GM21529 (cell line): Measurements from ENCODE around the gene ROGDI.

Experiments used
- ATAC-seq: cut with Tn5 transposase; IDR thresholded peaks from one replicate; pipeline ENCODE4 v1.9.1; 2021; ENCODE audit not compliant: unreplicated experiment

The ROGDI gene

DNA sequence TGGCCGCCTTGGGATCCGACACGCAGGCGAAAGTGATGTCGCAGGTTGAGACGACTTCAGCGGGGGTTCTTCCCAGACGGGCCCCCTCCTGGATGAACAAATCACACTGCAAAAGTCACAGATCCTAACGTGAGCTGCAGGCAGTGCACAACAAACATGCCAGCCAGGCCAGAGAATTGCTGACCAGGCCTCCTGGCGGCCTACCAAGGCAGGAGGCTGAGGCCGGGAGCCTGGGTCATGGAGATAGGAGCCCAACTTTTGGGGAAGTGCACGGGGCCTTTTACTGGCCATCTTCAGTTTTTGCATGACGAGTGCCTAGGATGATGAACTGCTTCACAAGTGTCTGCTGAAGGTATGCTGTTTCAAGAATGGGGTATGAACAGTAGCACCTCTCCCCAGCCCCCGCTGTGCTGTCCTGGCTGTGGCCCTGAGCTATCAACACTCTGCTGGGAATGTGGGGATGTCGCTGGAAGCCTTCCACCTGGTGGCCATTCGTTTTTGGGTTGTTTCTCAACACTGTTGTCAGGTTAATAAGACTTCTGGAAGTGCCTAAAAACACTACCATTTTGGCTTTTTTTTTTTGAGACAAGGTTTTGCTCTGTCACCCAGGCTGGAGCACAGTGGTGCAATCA is 12.2 kb upstream of the ROGDI start:
- ATAC-seq = no peak

DNA sequence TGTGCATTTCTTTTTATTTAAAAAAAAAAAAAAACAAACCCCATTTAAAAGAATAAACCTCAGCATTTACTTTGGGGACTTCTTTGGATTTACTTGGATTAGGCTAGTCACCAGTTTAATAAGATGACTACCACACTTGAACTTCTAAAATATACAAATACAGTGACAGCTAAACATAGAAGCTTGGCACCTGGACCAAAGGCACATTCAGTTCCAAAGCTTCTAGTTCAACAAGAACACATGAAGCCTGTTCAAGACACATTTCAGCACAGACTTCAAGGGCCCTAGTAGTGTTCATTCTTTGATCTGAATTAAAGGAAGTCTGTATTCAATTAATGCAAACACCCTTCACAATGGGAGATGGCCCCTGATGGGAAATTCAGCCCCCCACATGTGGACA is 11.6 kb upstream of the ROGDI start:
- ATAC-seq = no peak

DNA sequence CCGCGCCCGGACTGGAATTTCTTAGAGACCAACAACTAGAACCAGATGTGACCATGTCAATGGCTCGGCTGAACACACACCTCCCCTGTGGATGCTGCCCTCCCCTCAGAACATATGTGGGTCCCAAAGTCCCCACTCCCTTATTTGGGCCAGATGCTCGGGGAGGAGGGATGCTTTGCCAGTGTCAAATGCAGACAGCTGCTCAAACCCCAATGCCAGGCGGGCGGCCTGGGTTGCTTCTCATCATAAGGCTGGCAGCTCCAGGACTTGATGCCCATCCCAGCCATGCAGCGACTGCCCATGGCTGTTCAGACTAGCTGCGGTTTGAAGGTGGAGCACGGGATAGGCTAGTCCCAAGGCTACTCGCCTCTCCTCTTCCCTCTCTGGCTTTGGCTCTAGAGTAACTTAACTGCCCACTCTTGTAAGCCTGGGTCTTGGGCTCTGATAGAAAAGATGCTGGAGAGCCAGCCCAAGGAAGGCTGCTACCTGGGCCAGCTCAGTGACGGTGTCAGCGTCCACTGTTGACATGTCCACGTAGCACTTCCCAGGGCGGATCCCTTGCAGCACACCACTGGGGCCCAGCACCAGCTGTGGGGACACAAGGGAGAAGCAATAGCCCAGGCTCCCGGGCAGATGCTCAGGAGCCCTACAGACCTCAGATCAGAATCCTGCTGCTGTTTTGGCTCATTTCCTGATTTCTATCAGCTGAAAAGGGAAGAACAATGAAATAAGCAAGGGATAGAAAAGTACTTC is 11.0 kb upstream of the ROGDI start:
- ATAC-seq = no peak

DNA sequence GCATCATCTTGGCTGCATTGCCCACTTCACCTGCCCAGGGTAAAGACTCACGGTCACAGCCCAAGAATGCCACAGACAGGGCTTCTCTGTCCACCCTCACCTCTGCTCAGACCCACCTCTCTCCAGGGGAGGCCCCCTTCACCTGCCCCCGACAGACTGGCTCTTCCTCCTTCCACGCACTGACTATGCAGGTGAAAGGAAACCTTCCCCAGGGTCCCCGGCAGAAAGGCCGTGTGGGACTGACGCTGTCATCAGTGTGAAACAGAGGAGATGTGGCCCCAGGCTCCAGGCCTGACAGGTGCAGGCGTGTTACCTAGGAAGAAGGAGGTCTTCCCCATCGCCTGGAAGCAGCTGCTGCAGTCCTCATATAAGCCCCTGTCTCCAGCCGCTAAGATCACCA is 9.3 kb upstream of the ROGDI start:
- no peak for ATAC-seq

DNA sequence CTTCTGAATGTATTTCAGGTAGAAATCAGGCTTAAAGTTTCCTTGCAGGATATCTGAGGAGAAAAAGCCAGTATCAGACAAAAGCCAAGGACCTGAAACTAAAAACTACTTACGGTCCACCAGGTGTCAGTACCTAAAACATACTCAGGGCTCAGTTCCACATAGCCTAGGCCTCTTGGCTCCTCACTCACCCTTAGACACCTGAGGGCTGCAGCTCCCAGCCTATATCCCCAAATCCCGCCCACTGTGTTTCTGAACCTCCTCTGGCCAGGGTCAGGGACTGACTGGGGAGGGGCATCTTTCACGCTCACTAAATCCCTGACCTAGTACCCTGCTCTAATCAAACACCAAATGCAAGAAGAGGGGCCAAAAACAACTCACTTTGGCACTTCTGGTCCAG is 8.8 kb upstream of the ROGDI start:
- ATAC-seq = no peak

DNA sequence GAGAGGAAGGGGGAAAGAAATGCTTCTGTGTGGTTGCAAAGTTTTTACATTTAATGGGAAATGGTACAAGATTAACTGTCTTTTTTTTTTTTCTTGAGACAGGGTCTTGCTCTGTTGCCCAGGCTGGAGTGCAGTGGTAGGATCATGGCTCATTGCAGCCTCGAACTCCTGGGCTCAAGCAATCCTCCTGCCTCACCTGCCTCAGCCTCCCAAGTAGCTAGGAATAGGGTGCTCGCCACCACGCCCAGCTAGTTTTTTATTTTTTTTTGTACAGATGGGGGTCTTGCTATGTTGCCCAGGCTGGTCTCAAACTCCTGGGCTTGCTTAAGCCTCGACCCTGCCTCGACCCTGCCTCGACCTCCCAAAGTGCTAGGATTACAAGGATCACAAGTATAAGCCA is 3.8 kb upstream of the ROGDI start:
- no peak for ATAC-seq

DNA sequence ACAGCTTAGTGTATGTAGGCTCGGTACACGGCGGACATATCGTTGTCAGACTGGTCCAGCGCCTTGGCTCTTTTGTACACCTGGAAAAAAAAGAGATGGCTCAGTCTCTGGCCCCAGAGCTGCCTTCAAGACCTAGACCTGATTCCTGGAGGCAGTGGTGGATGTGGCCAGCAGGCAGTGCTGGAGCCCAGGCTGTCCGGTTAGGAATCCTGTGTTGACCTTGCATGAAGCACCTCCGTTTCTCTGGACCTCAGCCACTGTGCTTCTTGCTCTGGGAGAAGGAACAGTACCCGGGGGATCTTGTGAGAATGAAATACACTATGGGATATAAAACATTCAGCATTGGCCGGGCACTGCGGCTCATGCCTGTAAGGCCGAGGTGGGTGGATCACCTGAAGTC is 2.8 kb upstream of the ROGDI start:
- no peak for ATAC-seq

DNA sequence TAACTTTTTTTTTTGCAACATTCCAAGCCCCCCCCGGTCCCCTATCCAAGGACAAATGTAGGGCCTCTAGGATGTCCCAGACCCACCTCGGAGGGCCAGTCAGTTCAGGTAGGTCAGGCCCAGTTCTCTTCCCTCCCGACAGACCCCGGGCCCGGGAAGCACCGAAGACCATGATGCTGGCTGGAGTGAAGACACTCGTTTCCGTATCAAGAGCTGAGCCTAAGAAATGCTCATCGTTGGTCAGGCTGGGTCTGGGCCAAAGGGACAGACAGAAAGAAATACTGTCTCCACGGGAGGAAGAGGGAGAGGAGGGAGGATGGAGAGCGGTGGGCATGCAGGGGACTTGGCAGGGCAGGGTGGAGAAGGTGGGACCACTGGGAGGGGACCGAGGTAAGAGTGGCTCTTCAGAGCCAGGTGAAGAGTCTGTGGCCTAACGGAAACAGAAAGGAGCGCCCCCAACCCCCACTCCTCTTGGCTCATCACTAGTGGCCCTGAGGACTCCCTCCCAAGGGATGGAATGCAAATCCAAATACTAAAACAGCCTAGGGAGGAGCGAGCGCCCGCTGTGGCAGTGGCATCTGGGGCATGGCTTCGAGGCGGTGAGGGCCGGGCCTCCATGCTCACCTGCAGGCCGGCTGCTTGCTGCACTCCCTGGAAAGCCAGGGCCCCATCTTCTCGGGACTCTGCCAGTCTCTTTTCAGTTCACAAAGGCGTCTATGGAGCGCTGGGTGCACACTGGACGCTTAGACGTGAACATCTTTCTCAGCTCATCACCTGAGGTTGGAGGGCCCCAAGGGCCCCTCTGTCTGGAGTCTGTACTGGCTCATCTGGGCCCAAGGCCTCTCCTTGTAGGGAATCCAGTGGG is 1.7 kb upstream of the ROGDI start:
- no peak for ATAC-seq

DNA sequence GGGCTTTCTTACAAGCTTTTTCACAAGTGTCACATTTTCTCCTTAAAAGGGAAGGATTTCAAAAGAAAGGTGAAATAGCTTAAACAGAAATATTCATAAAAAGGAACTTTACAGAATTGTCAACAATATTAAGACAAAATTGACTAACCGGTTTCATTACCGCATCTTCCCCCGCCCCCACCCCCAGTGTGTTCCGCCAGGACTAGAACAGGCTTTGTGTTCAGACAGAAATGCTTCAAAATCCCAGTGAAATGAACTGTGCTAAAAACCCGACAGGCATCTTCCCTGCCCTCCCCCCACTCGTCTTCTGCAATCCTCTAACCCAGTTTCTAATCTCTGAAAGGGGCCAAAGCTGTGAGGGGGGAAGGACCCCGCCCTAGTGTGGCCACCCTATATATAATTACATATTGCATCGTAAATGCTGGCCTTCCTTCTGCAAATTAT is 990 bp upstream of the ROGDI start:
- no peak for ATAC-seq

DNA sequence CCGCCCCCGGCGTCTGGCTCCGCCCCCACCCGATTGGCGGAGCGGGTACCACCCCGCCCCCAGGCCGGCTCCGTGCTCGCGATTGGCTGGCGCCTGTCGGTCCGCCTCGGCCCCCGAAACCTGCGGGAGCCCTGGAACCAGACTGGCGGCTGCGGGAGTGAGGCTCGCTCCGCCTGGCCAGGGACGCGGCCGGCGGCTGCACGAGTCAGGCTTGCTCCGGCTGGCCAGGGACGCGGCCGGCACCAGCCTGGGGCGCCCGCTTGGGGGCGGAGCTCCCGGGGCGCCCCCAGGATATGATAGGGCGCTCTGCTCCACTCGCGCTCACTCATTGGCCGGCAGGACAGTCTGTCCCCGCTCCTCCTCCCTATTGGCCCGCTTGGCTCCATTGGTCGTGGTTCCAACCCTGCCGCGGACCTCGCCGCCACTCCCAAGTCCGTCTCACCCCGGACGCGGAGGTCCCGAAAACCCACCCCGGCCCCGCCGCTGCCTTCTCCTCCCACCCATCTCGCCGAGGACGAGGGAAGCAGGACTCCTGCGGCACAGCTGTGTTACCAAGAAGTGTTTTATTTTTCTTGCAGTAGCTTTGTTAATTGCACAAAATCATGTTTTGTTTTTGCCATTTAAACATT is 340 bp upstream of the ROGDI start:
- peak; percentile 88 for ATAC-seq

DNA sequence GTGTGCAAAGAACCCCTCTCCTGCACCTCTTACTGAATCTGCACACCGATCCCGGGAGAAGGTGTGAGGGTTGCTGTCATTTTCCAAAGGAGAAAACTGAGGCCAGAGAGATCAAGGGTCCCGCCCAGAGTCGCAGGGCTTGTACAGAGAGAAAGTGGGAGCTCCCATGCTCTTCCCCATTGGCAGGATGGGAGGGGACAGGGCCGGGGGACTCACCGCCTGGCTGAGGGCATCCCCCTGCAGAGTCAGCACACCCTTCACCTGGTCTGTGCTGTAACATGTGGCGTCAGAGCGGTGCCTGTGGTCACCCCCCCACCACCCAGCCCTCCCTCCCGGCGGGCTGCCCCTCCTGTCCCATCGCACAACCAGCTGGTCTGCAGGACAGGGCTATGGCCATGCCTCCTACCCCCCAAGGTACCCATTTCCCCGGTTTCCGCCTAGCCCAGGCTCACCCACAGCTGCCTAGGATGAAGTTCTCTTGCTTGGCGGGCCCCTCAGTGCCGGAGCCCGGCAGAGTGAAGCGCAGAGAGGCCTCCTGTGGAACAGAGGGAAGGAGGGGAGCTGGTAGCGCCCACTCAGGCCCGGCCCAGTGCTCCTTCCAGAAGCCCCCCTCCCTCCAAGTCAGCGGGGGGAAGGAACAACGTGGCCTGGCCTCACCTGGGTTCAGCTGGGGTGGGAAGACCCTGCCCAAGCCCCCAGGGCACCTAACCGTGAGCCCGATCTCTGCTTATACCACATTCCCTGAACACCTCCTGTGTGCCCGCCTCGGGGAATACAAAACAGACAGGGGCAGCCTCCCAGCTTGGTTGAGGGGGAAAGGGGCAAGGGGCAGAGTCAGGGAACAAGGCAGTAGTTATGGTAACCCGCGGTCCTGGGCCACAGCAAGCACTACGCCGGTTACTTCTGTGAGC is 1.1 kb downstream of the ROGDI start:
- no peak for ATAC-seq

DNA sequence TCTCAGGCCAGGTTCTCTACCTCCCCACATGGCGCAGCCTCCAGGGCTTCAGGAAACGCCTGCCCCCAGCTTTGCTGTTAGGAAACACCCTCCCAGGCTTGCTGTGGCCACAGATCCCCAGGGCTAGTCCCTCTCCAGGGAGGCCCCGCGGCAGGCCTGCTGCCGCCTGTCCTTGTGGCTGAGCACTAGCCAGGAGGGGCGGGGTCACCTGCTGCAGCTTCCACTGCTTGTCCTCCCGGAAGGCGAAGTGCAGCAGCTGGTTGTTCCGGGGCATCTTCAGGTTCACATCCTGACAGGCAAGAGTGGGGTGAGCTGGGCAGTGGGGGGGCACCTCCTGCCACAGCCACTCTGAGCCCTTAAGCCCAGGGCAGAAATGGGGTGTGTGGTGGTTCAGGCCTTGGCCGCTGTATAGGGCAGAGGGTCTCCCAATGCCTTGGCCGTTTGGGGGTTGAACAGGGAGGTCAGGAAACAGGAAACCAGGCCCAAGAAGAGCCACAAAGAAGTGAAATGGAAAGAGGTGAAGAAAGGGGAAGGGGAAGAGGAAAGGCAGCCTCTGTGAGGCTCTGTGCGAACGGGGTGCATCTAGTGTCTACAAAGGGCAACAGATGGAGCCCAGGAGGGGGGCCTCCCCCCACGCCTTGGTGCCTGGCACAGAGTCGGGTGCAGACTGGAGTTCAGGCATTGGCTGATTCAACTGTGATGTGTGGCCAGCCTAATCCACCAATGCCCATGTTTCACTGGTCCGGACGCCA is 2.0 kb downstream of the ROGDI start:
- no peak for ATAC-seq

DNA sequence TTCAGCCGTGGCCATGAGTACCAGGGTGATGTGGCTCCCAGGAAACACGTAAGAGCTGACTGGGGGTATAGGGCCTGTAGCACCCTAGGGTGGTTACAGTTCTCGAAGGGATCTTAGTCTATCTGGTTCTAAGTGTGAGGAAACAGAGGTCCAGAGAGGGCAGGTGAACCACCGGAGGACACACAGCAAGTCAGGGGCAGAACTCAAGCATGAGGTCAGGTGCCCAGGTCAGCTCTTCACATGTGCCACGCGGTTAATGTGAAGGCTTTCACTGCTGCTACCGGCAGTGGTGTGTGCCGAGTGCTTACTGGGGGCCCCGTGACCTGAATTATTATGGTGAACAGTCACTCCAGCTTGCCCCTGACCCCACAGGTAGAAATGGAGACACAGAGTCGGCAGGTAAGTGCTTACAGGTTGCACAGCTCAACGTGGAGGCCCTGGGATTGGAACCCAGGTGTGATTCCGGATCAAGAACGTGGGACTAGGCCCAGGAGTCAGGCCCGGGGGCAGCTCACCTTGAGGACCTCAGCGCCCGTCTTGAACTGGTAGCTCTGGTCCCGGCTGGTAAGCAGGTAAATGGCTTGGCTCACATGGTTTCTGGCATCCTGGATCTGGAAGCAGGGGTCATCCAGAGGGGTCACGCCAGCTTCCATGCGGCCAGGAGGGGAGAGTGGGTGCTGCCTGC is 3.1 kb downstream of the ROGDI start:
- no peak for ATAC-seq

DNA sequence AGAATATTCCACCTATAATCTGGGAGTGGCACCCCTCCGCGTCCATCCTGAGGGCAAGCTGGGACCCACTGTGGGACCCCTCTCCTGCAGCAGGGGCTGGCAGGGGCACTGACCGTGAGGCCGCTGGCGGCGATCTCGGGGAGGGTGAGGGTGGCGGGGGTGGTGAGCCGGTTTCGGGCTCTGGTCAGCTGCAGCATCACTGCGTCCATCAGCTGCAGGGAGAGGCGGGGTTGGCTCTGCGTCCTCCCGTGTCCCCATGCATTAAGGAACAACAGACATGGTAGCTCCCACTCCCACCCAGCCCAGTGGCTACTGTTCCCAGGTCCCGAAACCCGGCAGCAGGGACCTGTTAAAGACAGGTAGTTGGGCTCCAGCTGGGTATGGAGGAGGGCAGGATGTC is 4.0 kb downstream of the ROGDI start:
- no peak for ATAC-seq

DNA sequence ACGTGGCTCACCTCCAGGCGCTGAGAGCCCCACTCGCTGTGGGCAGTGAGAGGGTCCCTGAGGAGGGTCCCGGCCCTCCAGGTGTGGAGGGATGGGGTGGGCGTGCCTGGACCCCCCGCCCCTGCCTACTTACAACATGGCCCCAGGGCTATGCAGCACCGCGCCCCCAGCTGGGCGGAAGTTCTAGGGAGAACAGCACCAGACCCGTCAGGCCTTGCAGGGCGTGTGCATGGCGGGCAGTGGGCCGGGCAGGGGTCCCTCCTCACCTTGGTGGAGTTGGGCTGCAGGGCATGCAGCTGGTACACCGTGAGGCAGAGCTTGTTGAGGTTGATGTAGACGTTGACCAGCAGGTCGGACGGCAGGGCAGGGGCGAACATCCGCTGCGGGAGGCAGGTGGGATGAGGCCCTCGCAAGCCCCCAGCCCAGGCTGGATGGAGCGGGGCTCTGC is 4.6 kb downstream of the ROGDI start:
- no peak for ATAC-seq

DNA sequence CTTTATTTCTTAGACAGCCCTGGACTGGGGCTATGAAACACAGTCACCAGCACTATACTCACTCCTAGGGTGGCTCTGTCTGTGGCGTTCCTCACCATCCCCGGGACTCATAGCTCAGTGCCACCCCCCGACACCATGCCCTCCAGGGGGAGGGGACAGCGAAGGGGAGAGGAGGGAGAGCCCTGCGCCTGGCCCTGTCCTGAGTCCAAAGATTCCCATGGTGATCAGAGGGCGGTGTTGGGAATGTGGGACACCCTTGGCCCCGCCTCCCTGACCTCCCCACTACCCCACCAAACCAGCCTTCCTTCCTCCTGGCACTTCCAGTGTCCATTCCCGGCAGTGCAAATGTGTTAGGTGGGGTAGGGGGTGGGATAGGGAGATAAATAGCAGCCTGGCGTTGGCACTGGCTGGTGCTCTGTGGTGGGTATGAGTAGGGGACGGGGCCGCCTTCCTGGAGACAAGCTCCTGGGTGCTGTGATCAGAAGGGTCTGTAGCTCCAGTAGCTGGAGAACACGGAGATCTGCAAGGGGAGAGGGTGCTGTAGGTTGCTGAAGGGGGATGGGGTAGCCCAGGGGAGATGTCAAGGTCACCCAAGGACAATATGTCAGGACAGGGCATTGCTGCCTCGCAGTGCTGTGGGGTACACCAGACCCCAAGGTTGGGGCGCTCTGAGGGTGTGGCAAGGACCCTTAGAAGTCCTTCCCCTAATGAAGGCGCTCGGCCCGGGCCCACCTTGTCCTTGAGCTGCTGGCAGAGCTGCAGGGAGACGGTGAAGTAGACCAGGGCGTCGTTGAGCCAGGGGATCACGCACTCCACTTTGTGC is 5.2 kb downstream of the ROGDI start:
- no peak for ATAC-seq

DNA sequence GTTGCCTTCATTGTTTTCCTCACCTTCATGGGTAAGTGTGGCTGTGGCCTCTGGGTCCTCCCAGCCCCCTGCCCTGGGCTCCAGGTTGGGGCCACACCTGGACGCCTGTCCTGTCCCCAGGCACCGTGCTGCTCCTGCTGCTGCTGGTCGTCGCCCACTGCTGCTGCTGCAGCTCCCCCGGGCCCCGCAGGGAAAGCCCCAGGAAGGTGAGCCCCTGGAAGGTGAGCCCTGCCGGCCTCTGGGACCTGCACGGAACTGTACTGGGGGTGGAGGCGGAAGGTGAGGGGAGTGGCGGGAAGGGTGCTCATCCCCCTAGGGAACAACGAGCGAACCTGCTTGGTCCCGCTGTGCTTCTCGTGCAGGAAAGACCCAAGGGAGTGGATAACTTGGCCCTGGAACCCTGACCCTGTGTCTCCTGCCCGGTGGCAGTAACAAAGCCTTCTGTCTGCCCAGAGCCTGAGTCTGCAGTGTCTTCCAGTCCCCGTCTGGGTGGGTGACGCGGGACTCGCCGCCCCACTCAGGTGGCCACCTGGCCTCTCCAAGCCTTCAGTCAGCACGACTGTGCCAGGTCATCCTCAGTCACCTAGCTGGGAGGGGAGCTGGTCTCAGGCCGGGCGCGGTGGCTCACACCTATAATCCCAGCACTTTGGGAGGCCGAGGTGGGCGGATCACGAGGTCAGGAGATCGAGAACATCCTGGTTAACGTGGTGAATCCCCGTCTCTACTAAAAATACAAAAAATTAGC is 6.4 kb downstream of the ROGDI start:
- no peak for ATAC-seq
